ENCODE data around the gene SLC22A12.

Gene SLC22A12

GRCh38 chr11:64563966-64564365 lies 27.1 kb upstream of the SLC22A12 start:
- DNase-seq: no peak

GRCh38 chr11:64564419-64564818 lies 26.6 kb upstream of the SLC22A12 start:
- no peak for DNase-seq

GRCh38 chr11:64564947-64565889 lies 25.8 kb upstream of the SLC22A12 start:
- DNase-seq: no peak

- peak; percentile 73 for DNase-seq
These were observed 24.7 kb upstream of the SLC22A12 start for GRCh38 chr11:64566042-64566914.

GRCh38 chr11:64566915-64567891 lies 23.8 kb upstream of the SLC22A12 start:
- no peak for DNase-seq

GRCh38 chr11:64568041-64568571 lies 22.9 kb upstream of the SLC22A12 start:
- DNase-seq: no peak

GRCh38 chr11:64568584-64569140 lies 22.4 kb upstream of the SLC22A12 start:
- no peak for DNase-seq

GRCh38 chr11:64569300-64569970 lies 21.6 kb upstream of the SLC22A12 start:
- DNase-seq: no peak

GRCh38 chr11:64570341-64570740 lies 20.7 kb upstream of the SLC22A12 start:
- no peak for DNase-seq

- DNase-seq: no peak
These were observed 20.0 kb upstream of the SLC22A12 start for GRCh38 chr11:64571050-64571409.

- no peak for DNase-seq
These were observed 19.5 kb upstream of the SLC22A12 start for GRCh38 chr11:64571410-64572091.

GRCh38 chr11:64572143-64572542 lies 18.9 kb upstream of the SLC22A12 start:
- no peak for DNase-seq

- no peak for DNase-seq
These were observed 13.8 kb upstream of the SLC22A12 start for GRCh38 chr11:64577202-64577601.

GRCh38 chr11:64580412-64580811 lies 10.6 kb upstream of the SLC22A12 start:
- DNase-seq: no peak

GRCh38 chr11:64581057-64581523 lies 9.9 kb upstream of the SLC22A12 start:
- no peak for DNase-seq

- DNase-seq: no peak
These were observed 8.1 kb upstream of the SLC22A12 start for GRCh38 chr11:64582885-64583284.

- no peak for DNase-seq
These were observed 7.4 kb upstream of the SLC22A12 start for GRCh38 chr11:64583296-64584262.

GRCh38 chr11:64585150-64585549 lies 5.9 kb upstream of the SLC22A12 start:
- DNase-seq: no peak

GRCh38 chr11:64586366-64586765 lies 4.7 kb upstream of the SLC22A12 start:
- DNase-seq: no peak
